Upper lobe of right lung (tissue), 1 donor: Measurements from ENCODE around the gene CDRT4. TPM values are rescaled to one million over a fixed set of nuclear protein-coding genes. Genes with fewer than 3 reads are reported as not detected.
A peak's percentile ranks its signal among the peaks of the same experiment; 100 is the strongest.
"Not testable (repeated sequence)": the region's sequence is repeated elsewhere in the genome, so short reads cannot be mapped to it uniquely, and the experiment has no call there.

Experiments
- ATAC-seq: fragments of 200-7000 bp; cut with Tn5 transposase; one replicate; pipeline ENCODE4 v1.9.1; 2020; ENCODE audit warnings: mild to moderate bottlenecking, moderate library complexity
- DNase-seq: peaks from one replicate; pipeline ENCODE4 v3.0.0-alpha.2; 2020
- H3K27ac ChIP-seq: fragments of 200-600 bp; one replicate; pipeline ENCODE4 v1.8.0; 2022
- H3K27me3 ChIP-seq: fragments of 200-600 bp; one replicate; pipeline ENCODE4 v1.8.0; 2022; ENCODE audit warnings: mild to moderate bottlenecking
- H3K36me3 ChIP-seq: fragments of 200-600 bp; one replicate; pipeline ENCODE4 v1.8.0; 2022
- H3K4me1 ChIP-seq: fragments of 200-600 bp; one replicate; pipeline ENCODE4 v1.8.0; 2022
- H3K4me3 ChIP-seq: fragments of 200-600 bp; one replicate; pipeline ENCODE4 v1.8.0; 2022; ENCODE audit warnings: mild to moderate bottlenecking
- H3K9me3 ChIP-seq: fragments of 200-600 bp; one replicate; pipeline ENCODE4 v1.8.0; 2022
- intact Hi-C: fragments of 100-400 bp; cut with DNase I; formaldehyde crosslinking; loops from one replicate; pipeline ENCODE4 v1.11.0; 2022
- total RNA-seq: library from RNA; stranded (reverse); fragmentation: NEBNext Ultra II Directional; extraction: Animal tissue kit (Norgen Biotek cat#: 25700); gene quantifications from one replicate; pipeline ENCODE4 v1.2.1, GENCODE V29; 2021
- TF ChIP-seq, protein P1 (sequence below): fragments of 200-600 bp; IDR thresholded peaks from one replicate; pipeline ENCODE4 v1.8.0; 2022; ENCODE audit warnings: antibody characterized with exemption
- donor health status: DM: no; HTN: yes; CAD: no; lungs with severe emphysema.

CDRT4 gene
- total RNA-seq, 1 donor from 2014 or later = 9.0 TPM

DNA sequence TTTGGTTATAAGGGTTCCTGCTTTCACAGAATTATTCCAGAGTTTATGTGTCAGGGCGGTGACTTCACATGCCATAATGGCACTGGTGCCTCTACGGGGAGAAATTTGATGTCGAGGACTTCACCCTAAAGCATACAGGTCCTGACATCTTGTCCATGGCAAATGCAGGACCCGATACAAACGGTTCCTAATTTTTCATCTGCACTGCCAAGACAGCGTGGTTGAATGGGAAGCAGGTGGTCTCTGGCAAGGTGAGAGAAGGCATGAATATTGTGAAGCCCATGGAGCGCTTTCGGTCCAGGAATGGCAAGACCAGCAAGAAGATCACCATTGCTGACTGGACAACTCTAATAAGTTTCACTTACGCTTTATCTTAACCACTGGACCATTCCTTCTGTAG is 39.6 kb upstream of the CDRT4 start:
- Histone ChIP-seq H3K9me3 (no peaks in the 10 kb centered on the region), H3K4me1 (peaks cover 9% of the 10 kb centered on the region), H3K4me3 (no peak overlapping the region), H3K27me3 (no peaks in the 10 kb centered on the region), H3K27ac (no peak overlapping the region), H3K36me3 (no peaks in the 10 kb centered on the region)
- TF ChIP-seq, protein P1, sequence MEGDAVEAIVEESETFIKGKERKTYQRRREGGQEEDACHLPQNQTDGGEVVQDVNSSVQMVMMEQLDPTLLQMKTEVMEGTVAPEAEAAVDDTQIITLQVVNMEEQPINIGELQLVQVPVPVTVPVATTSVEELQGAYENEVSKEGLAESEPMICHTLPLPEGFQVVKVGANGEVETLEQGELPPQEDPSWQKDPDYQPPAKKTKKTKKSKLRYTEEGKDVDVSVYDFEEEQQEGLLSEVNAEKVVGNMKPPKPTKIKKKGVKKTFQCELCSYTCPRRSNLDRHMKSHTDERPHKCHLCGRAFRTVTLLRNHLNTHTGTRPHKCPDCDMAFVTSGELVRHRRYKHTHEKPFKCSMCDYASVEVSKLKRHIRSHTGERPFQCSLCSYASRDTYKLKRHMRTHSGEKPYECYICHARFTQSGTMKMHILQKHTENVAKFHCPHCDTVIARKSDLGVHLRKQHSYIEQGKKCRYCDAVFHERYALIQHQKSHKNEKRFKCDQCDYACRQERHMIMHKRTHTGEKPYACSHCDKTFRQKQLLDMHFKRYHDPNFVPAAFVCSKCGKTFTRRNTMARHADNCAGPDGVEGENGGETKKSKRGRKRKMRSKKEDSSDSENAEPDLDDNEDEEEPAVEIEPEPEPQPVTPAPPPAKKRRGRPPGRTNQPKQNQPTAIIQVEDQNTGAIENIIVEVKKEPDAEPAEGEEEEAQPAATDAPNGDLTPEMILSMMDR = no peak
- intact Hi-C loops = no loop called here
- no peak for ATAC-seq
- DNase-seq = no peak

DNA sequence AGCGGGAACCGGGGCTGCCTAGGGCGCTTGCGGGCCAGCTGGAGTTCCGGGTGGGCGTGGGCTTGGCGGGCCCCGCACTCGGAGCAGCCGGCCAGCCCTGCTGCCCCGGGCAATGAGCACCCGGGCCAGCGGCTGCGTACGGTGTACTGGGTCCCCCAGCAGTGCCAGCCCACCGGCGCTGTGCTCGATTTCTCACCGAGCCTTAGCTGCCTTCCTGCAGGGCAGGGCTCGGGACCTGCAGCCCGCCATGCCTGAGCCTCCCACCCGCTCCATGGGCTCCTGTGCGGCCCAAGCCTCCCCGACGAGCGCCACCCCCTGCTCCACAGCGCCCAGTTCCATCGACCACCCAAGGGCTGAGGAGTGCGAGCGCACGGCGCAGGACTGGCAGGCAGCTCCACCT is 38.3 kb upstream of the CDRT4 start:
- H3K36me3 ChIP-seq, DNase-seq, H3K4me1 ChIP-seq, intact Hi-C loops, H3K4me3 ChIP-seq, H3K27ac ChIP-seq, H3K27me3 ChIP-seq, ATAC-seq, H3K9me3 ChIP-seq: not testable (repeated sequence)

DNA sequence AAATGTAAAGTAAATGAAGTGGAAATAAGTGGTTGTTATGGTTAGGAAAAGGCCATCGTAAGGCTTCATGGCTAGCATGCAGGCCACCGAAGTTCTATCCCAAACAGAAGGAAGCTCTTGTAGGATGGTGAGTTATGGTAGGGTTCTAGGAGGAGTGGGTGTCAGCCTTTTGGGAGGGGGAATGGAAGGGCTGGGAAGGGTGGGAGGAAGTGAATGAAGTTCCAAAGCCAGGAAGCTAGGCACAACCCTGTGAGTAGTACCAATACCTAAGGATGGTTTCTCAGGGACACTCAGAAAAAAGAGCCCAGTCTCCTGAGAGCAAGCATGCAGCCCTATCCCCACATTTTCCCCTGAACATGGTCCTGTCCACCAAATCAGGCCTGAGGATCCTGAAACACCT is 36.3 kb upstream of the CDRT4 start:
- DNase-seq (no peak), ATAC-seq (no peak)
- Histone ChIP-seq H3K4me3 (no peak overlapping the region), H3K27ac (no peak overlapping the region), H3K9me3 (no peaks in the 10 kb centered on the region), H3K36me3 (no peaks in the 10 kb centered on the region), H3K27me3 (no peaks in the 10 kb centered on the region), H3K4me1 (peaks cover 9% of the 10 kb centered on the region)
- intact Hi-C loops = loop anchor here (5.0 kb wide), 1 partner anchor 241 kb away; no protein-coding TSS in a partner anchor
- TF ChIP-seq, protein P1 = no peak

DNA sequence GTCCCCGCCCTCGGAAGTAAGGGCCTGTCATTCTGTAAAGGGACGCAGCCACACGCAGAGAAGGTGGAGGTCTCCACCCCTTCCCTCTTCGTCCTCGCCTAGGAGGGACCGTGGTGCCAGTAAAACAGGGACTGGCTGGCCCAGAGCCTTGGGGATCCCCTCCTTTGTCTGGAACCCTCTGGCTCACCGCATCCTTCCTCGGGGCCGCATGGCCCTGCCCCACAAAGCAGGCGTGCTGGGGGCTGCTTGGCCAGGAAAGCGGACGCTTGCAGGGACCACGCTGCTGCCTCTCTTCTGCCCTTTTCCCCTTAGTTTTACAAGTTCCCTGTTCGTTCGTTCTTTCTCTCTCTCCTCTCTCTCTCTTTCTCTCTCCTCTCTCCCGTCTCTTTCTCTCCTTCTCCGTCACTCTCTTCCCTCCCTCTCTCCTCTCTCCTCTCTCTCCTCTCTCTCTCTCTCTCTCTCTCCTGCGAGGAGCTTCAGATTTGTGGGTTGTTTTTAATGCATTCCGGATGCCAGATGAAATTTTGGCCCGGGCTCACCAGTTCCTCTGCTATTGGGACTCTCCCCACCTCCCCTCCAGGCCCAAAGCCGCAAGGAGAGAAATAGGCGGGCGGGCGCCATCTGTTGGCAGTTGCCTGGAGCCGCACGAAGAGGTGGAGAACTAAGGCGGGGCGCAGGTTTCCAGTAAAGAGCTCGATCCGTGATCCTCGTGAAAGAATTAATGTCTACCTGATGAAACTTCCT is 35.1 kb upstream of the CDRT4 start:
- Histone ChIP-seq H3K36me3 (no peaks in the 10 kb centered on the region), H3K27me3 (no peaks in the 10 kb centered on the region), H3K27ac (peak overlapping the region; percentile 87), H3K4me3 (peak overlapping the region; percentile 38), H3K4me1 (peaks cover 9% of the 10 kb centered on the region), H3K9me3 (no peaks in the 10 kb centered on the region)
- peak; percentile 96 for ATAC-seq
- TF ChIP-seq, protein P1 = peak; percentile 84
- DNase-seq = peak; percentile 90
- intact Hi-C loops = loop anchor here (5.0 kb wide), 1 partner anchor 240 kb away; no protein-coding TSS in a partner anchor

DNA sequence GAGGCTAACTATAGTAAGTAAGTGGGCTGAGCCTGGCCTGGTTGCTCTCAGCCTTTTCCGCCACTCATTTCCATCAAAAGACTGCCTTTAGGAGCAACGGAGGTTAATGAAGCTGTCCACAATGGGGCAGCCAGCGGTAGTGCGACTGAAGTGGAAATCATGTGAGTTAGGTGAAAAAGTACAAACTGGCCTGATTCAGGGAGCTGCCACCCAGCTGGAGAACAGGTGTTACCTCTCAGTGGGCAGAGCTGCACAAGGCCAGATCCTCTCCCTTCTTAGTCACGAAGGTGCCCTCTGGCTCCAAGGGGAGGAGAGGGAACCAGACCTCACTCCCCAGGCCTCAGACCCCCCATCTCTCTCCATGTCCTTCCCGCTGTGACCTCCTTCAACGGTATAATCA is 34.4 kb upstream of the CDRT4 start:
- Histone ChIP-seq H3K27ac (peak overlapping the region; percentile 42), H3K9me3 (no peaks in the 10 kb centered on the region), H3K27me3 (no peaks in the 10 kb centered on the region), H3K36me3 (no peaks in the 10 kb centered on the region), H3K4me1 (peaks cover 9% of the 10 kb centered on the region), H3K4me3 (peak overlapping the region; percentile 38)
- intact Hi-C loops = loop anchor here (5.0 kb wide), 1 partner anchor 239 kb away; no protein-coding TSS in a partner anchor
- TF ChIP-seq, protein P1 = no peak
- ATAC-seq = no peak
- DNase-seq = no peak

DNA sequence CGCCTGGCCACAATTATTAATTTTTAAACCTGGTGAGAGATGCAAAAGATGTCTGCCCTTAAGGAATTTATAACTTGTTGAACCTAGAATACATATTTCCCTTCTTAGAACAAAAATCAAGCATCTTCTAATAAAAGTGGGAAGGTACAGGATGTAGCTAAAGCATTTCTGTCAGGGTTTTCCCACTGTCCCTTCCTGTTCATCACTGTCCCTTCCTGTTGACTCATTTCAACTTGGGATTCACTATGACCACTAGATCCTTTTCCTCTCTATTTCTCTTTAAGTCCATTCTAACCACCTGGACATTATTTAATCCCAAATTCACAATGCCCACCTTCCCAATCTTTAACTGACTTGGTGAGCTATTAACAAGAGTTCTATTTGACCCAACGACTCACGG is 33.9 kb upstream of the CDRT4 start:
- no peaks in the 10 kb centered on the region for H3K27me3 ChIP-seq
- intact Hi-C loops = loop anchor here (5.0 kb wide), 1 partner anchor 239 kb away; no protein-coding TSS in a partner anchor
- H3K4me3 ChIP-seq = no peak overlapping the region
- peaks cover 9% of the 10 kb centered on the region for H3K4me1 ChIP-seq
- TF ChIP-seq, protein P1 = no peak
- peak overlapping the region; percentile 42 for H3K27ac ChIP-seq
- DNase-seq (no peak), ATAC-seq (no peak)
- H3K9me3 ChIP-seq = no peaks in the 10 kb centered on the region
- no peaks in the 10 kb centered on the region for H3K36me3 ChIP-seq
